ENCODE data around the gene PKNOX2. TPM values are rescaled to one million over a fixed set of nuclear protein-coding genes. Genes with fewer than 3 reads are reported as not detected.

PKNOX2 gene
- total and polyA plus RNA-seq, 10 of the 15 experiments (the other 5 are each of a cell fraction or from before 2014, with no cell fraction given) = not detected

GRCh38 chr11:125171974-125172373 lies 7.4 kb downstream of the PKNOX2 start (continued):
- no peak for TF ChIP-seq CUX1 (IDR thresholded peaks at IDR 0.05; ENCODE audit: insufficient replicate concordance, low read depth, low read length)
- TF ChIP-seq MYB (IDR thresholded peaks at IDR 0.05; ENCODE audit: borderline replicate concordance, low read depth, low read length) = no peak
- TF ChIP-seq POLR2AphosphoS2 (IDR thresholded peaks at IDR 0.05; ENCODE audit: low read depth, low read length) = no peak

GRCh38 chr11:125173027-125173426 lies 8.5 kb downstream of the PKNOX2 start:
- Histone ChIP-seq H3K79me2 (ENCODE audit: control insufficient read depth, insufficient read depth, low read length) (no peaks in the 10 kb centered on the region), H3K27me3 (replicated peaks in 1 of 2; ENCODE audit: control insufficient read depth in 2 of 2, insufficient read depth in 2 of 2, low read length in 1 of 2) (peaks cover 5 to 18% of the 10 kb centered on the region in 2 experiments), H3K4me1 (ENCODE audit: control insufficient read depth, insufficient read depth, low read length) (peaks cover 4% of the 10 kb centered on the region), H3K9ac (ENCODE audit: control insufficient read depth, insufficient read depth, low read length) (no peak overlapping the region), H3K27ac (ENCODE audit: control insufficient read depth, insufficient read depth) (no peak overlapping the region), H3K9me3 (replicated peaks; ENCODE audit: control insufficient read depth, insufficient read depth, low read length) (no peaks in the 10 kb centered on the region), H4K20me1 (ENCODE audit: control insufficient read depth, insufficient read depth) (no peaks in the 10 kb centered on the region), H2AFZ (ENCODE audit: control insufficient read depth, low read depth, low read length) (no peak overlapping the region), H3K4me2 (ENCODE audit: control insufficient read depth, insufficient read depth) (no peak overlapping the region), H3K4me3 (no peak overlapping the region), H3K36me3 (ENCODE audit: control insufficient read depth in 2 of 2, insufficient read depth in 2 of 2, low read length in 1 of 2) (no peaks in the 10 kb centered on the region)
- no peak for ATAC-seq
- ChIA-PET POLR2A (no interaction called here), CTCF (interaction anchor here (0.6 to 1.3 kb wide), 5 partner anchors 20 to 778 kb away, joined by 3 to 4 read pairs (median 3); no protein-coding TSS in a partner anchor), RAD21 (ENCODE audit: unreplicated experiment) (no interaction called here), SMC1A (ENCODE audit: uncharacterized antibody, unreplicated experiment) (no interaction called here)
- no peak for FAIRE-seq
- intact Hi-C loops (cut with micrococcal nuclease; ENCODE audit: unreplicated experiment) (no loop called here), in situ Hi-C loops (cut with MboI) (no loop called here)
- no peak for DNase-seq (ENCODE audit: low read depth, low spot score)
- BruUV-seq (replicated peaks) = no TSS peak
- TF ChIP-seq MEF2A (IDR thresholded peaks at IDR 0.05; ENCODE audit: insufficient read depth, low read depth, low read length) (no peak), EED (IDR thresholded peaks at IDR 0.05; ENCODE audit: low read depth) (no peak), SREBF2 (IDR thresholded peaks at IDR 0.05; ENCODE audit: low read length) (no peak), RBBP5 (conservative IDR thresholded peaks at IDR 0.05) (no peak), GABPA (IDR thresholded peaks at IDR 0.05; ENCODE audit: low read depth) (no peak), ZNF217 (IDR thresholded peaks at IDR 0.05) (no peak), ZNF207 (IDR thresholded peaks at IDR 0.05; ENCODE audit: borderline replicate concordance) (no peak), ZNF24 (IDR thresholded peaks at IDR 0.05) (no peak)
- WGBS (ENCODE audit: insufficient coverage, insufficient replicate concordance, low lambda C conversion rate, missing lambda C conversion rate) = 5% methylated on average over 1 of the region's 1 CpG

All from GM12878 (cell line).